Activated T-cell treated with anti-CD3 and anti-CD28 coated beads, Interleukin-2, amount 50 U/mL, for 24 hours (primary cell): ENCODE data around the gene RBM43.
"Not testable (repeated sequence)": the region's sequence is repeated elsewhere in the genome, so short reads cannot be mapped to it uniquely, and the experiment has no call there.

ENCODE experiments used
- DNase-seq: peaks from one replicate; pipeline ENCODE4 v3.0.0-alpha.2; 2020
- H3K27ac Mint-ChIP-seq: 2 replicates; pipeline ENCODE4 v1.8.0; 2020; ENCODE audit warnings: mild to moderate bottlenecking, mixed read lengths
- H3K27me3 Mint-ChIP-seq: 2 replicates; pipeline ENCODE4 v1.8.0; 2020; ENCODE audit warnings: mixed read lengths
- H3K36me3 Mint-ChIP-seq: 2 replicates; pipeline ENCODE4 v1.8.0; 2020; ENCODE audit warnings: low read depth, mixed read lengths
- H3K4me1 Mint-ChIP-seq: 2 replicates; pipeline ENCODE4 v1.8.0; 2020; ENCODE audit warnings: low read depth, mixed read lengths
- H3K4me3 Mint-ChIP-seq: 2 replicates; pipeline ENCODE4 v1.8.0; 2020; ENCODE audit warnings: mild to moderate bottlenecking, moderate library complexity, mixed read lengths
- H3K9me3 Mint-ChIP-seq: 2 replicates; pipeline ENCODE4 v1.8.0; 2020; ENCODE audit warnings: mixed read lengths

The RBM43 gene

GRCh38 chr2:151261231-151261976 is at the start of gene RBM43:
RBM43 (minus strand) TSS chr2:151261863; CDS start chr2:151261727, 136 bp downstream.
- peak within 1 kb of the TSS; percentile 97 for H3K27ac Mint-ChIP-seq

GRCh38 chr2:151310313-151310712 is 48.6 kb upstream of the RBM43 start:
- H3K4me1 Mint-ChIP-seq, H3K27ac Mint-ChIP-seq, H3K9me3 Mint-ChIP-seq, H3K4me3 Mint-ChIP-seq, H3K27me3 Mint-ChIP-seq, H3K36me3 Mint-ChIP-seq, DNase-seq: not testable (repeated sequence)

More at GRCh38 chr2:151261231-151261976, at the start of gene RBM43:
- DNase-seq: peak; percentile 84
- Mint-ChIP-seq H3K4me3 (peak within 1 kb of the TSS; percentile 85), H3K4me1 (peaks cover 32% of the 10 kb centered on the region), H3K36me3 (peaks cover 5% of the 10 kb centered on the region), H3K9me3 (no peaks in the 10 kb centered on the region), H3K27me3 (no peaks in the 10 kb centered on the region)

- no peak for DNase-seq
- Mint-ChIP-seq H3K36me3 (no peaks in the 10 kb centered on the region), H3K4me1 (no peaks in the 10 kb centered on the region), H3K27ac (no peak overlapping the region), H3K4me3 (no peak overlapping the region), H3K27me3 (no peaks in the 10 kb centered on the region), H3K9me3 (no peaks in the 10 kb centered on the region)
These were observed 45.0 kb upstream of the RBM43 start for GRCh38 chr2:151306621-151307020.

- no peaks in the 10 kb centered on the region for H3K4me1 Mint-ChIP-seq
- H3K36me3 Mint-ChIP-seq: no peaks in the 10 kb centered on the region
- no peaks in the 10 kb centered on the region for H3K27me3 Mint-ChIP-seq
- DNase-seq: no peak
- H3K9me3 Mint-ChIP-seq: no peaks in the 10 kb centered on the region
- H3K27ac Mint-ChIP-seq: no peak overlapping the region
- H3K4me3 Mint-ChIP-seq: no peak overlapping the region
These were observed 43.5 kb upstream of the RBM43 start for GRCh38 chr2:151305129-151305691.

GRCh38 chr2:151302879-151303278 is 41.2 kb upstream of the RBM43 start:
- Mint-ChIP-seq H3K36me3 (no peaks in the 10 kb centered on the region), H3K9me3 (no peaks in the 10 kb centered on the region), H3K27me3 (no peaks in the 10 kb centered on the region), H3K4me1 (peaks cover 3% of the 10 kb centered on the region), H3K27ac (no peak overlapping the region), H3K4me3 (no peak overlapping the region)
- no peak for DNase-seq

- Mint-ChIP-seq H3K4me3 (no peak overlapping the region), H3K4me1 (peaks cover 6% of the 10 kb centered on the region), H3K27ac (no peak overlapping the region), H3K9me3 (no peaks in the 10 kb centered on the region), H3K36me3 (no peaks in the 10 kb centered on the region), H3K27me3 (no peaks in the 10 kb centered on the region)
- DNase-seq: no peak
These were observed 40.7 kb upstream of the RBM43 start for GRCh38 chr2:151302404-151302803.

- no peaks in the 10 kb centered on the region for H3K9me3 Mint-ChIP-seq
- H3K4me3 Mint-ChIP-seq: no peak overlapping the region
- no peak overlapping the region for H3K27ac Mint-ChIP-seq
- peaks cover 6% of the 10 kb centered on the region for H3K4me1 Mint-ChIP-seq
- H3K27me3 Mint-ChIP-seq: no peaks in the 10 kb centered on the region
- no peaks in the 10 kb centered on the region for H3K36me3 Mint-ChIP-seq
- no peak for DNase-seq
These were observed 38.4 kb upstream of the RBM43 start for GRCh38 chr2:151299920-151300539.

- no peaks in the 10 kb centered on the region for H3K27me3 Mint-ChIP-seq
- H3K9me3 Mint-ChIP-seq: no peaks in the 10 kb centered on the region
- DNase-seq: no peak
- H3K27ac Mint-ChIP-seq: no peak overlapping the region
- no peak overlapping the region for H3K4me3 Mint-ChIP-seq
- no peaks in the 10 kb centered on the region for H3K36me3 Mint-ChIP-seq
- H3K4me1 Mint-ChIP-seq: peaks cover 6% of the 10 kb centered on the region
These were observed 36.2 kb upstream of the RBM43 start for GRCh38 chr2:151297882-151298281.

GRCh38 chr2:151295926-151296325 is 34.3 kb upstream of the RBM43 start:
- not testable (repeated sequence) for H3K27ac Mint-ChIP-seq

GRCh38 chr2:151292546-151292945 is 30.9 kb upstream of the RBM43 start:
- DNase-seq: no peak
- H3K4me1 Mint-ChIP-seq: peaks cover 27% of the 10 kb centered on the region
- H3K36me3 Mint-ChIP-seq: peaks cover 12% of the 10 kb centered on the region
- no peak overlapping the region for H3K4me3 Mint-ChIP-seq
- H3K27ac Mint-ChIP-seq: no peak overlapping the region
- H3K27me3 Mint-ChIP-seq: no peaks in the 10 kb centered on the region
- no peaks in the 10 kb centered on the region for H3K9me3 Mint-ChIP-seq

More at GRCh38 chr2:151295926-151296325, 34.3 kb upstream of the RBM43 start:
- not testable (repeated sequence) for H3K36me3 Mint-ChIP-seq, H3K4me1 Mint-ChIP-seq, H3K4me3 Mint-ChIP-seq, DNase-seq, H3K9me3 Mint-ChIP-seq, H3K27me3 Mint-ChIP-seq

GRCh38 chr2:151292141-151292540 is 30.5 kb upstream of the RBM43 start:
- H3K27me3 Mint-ChIP-seq: no peaks in the 10 kb centered on the region
- H3K27ac Mint-ChIP-seq: no peak overlapping the region
- no peak for DNase-seq
- H3K4me1 Mint-ChIP-seq: peaks cover 31% of the 10 kb centered on the region
- no peaks in the 10 kb centered on the region for H3K9me3 Mint-ChIP-seq
- H3K36me3 Mint-ChIP-seq: peaks cover 14% of the 10 kb centered on the region
- no peak overlapping the region for H3K4me3 Mint-ChIP-seq

- H3K4me1 Mint-ChIP-seq: peaks cover 38% of the 10 kb centered on the region
- no peak overlapping the region for H3K4me3 Mint-ChIP-seq
- H3K27me3 Mint-ChIP-seq: no peaks in the 10 kb centered on the region
- peaks cover 16% of the 10 kb centered on the region for H3K36me3 Mint-ChIP-seq
- H3K9me3 Mint-ChIP-seq: no peaks in the 10 kb centered on the region
- DNase-seq: no peak
- no peak overlapping the region for H3K27ac Mint-ChIP-seq
These were observed 29.6 kb upstream of the RBM43 start for GRCh38 chr2:151291224-151291623.

GRCh38 chr2:151289972-151290866 is 28.6 kb upstream of the RBM43 start:
- H3K27ac Mint-ChIP-seq: peak overlapping the region; percentile 97
- peaks cover 27% of the 10 kb centered on the region for H3K36me3 Mint-ChIP-seq
- DNase-seq: peak; percentile 34
- H3K9me3 Mint-ChIP-seq: no peaks in the 10 kb centered on the region
- peak overlapping the region; percentile 86 for H3K4me3 Mint-ChIP-seq
- no peaks in the 10 kb centered on the region for H3K27me3 Mint-ChIP-seq
- H3K4me1 Mint-ChIP-seq: peaks cover 47% of the 10 kb centered on the region

GRCh38 chr2:151287513-151288250 is 26.0 kb upstream of the RBM43 start:
- no peaks in the 10 kb centered on the region for H3K27me3 Mint-ChIP-seq
- H3K9me3 Mint-ChIP-seq: no peaks in the 10 kb centered on the region
- peaks cover 38% of the 10 kb centered on the region for H3K36me3 Mint-ChIP-seq
- DNase-seq: no peak
- H3K27ac Mint-ChIP-seq: peak overlapping the region; percentile 97
- H3K4me3 Mint-ChIP-seq: peak overlapping the region; percentile 86
- peaks cover 60% of the 10 kb centered on the region for H3K4me1 Mint-ChIP-seq
